H1 (cell line): ENCODE data around the gene PSD2. TPM values are rescaled to one million over a fixed set of nuclear protein-coding genes. Genes with fewer than 3 reads are reported as not detected.

Source experiments
- CTCF ChIA-PET: fragments of 300-600 bp; sonication (Branson Sonifier 250); formaldehyde crosslinking; loops from one replicate; lab custom pipeline; 2021; ENCODE audit not compliant: partially characterized antibody; lab: Charles Lee
- POLR2A ChIA-PET: fragments of 300-600 bp; sonication (Branson Sonifier 250); formaldehyde crosslinking; loops from one replicate; lab custom pipeline; 2021; ENCODE audit warnings: inconsistent platforms; ENCODE audit not compliant: partially characterized antibody; lab: Charles Lee
- DNase-seq, 2 experiments: peaks; one replicate each; pipeline versions ENCODE4 v3.0.0 to v3.0.0-alpha.2; 2010 to 2022; ENCODE audit warnings: low spot score in 2 of 2, low read depth in 1 of 2, mixed read lengths in 1 of 2
- FAIRE-seq: peaks from 2 replicates; lab custom pipeline; 2011; peaks lifted over from hg19 to GRCh38; lab: Jason Lieb, UNC
- H2AFZ ChIP-seq: 2 replicates; pipeline ENCODE4 v1.8.1; 2012; ENCODE audit warnings: low read length, inconsistent platforms
- H2AK5ac ChIP-seq: 2 replicates; pipeline ENCODE4 v1.6.1; 2013; ENCODE audit warnings: low read depth, low read length
- H2BK120ac ChIP-seq: replicated peaks from 2 replicates; pipeline ENCODE3; 2013; ENCODE audit warnings: low read depth, low read length, inconsistent platforms
- H2BK12ac ChIP-seq: 2 replicates; pipeline ENCODE4 v1.6.1; 2013; ENCODE audit warnings: low read depth, low read length
- H2BK15ac ChIP-seq: 2 replicates; pipeline ENCODE4 v1.6.1; 2013; ENCODE audit warnings: low read length
- H2BK20ac ChIP-seq: 2 replicates; pipeline ENCODE4 v1.6.1; 2013; ENCODE audit warnings: low read length
- H2BK5ac ChIP-seq: 2 replicates; pipeline ENCODE4 v1.6.1; 2013; ENCODE audit warnings: low read depth, low read length
- H3K14ac ChIP-seq: 2 replicates; pipeline ENCODE4 v1.6.1; 2013; ENCODE audit warnings: inconsistent platforms; ENCODE audit not compliant: insufficient read length
- H3K18ac ChIP-seq: 2 replicates; pipeline ENCODE4 v1.6.1; 2013; ENCODE audit warnings: low read length; ENCODE audit errors: extremely low read depth
- H3K23ac ChIP-seq: 2 replicates; pipeline ENCODE4 v1.6.1; 2013; ENCODE audit warnings: inconsistent platforms; ENCODE audit not compliant: insufficient read length
- H3K23me2 ChIP-seq: 2 replicates; pipeline ENCODE4 v1.6.1; 2013; ENCODE audit warnings: low read depth, low read length
- H3K27ac ChIP-seq: 2 replicates; pipeline ENCODE4 v1.6.1; 2011; ENCODE audit warnings: low read depth, low read length, inconsistent platforms
- H3K27me3 ChIP-seq, 4 experiments: replicated peaks in 1 of 4; 1 replicate in 1 of 4; 2 replicates in 3 of 4; pipeline versions ENCODE4 v1.6.1 to v1.8.1; 2011 to 2013; ENCODE audit warnings: low read length in 3 of 4, mild to moderate bottlenecking in 3 of 4, inconsistent platforms in 2 of 4, mixed read lengths in 2 of 4, moderate library complexity in 1 of 4; ENCODE audit not compliant: control insufficient read depth in 3 of 4, insufficient read depth in 3 of 4; ENCODE audit errors: extremely low read depth in 1 of 4
- H3K36me3 ChIP-seq, 4 experiments: 2 replicates each; pipeline versions ENCODE4 v1.6.1 to v1.8.1; 2011 to 2013; ENCODE audit warnings: mild to moderate bottlenecking in 4 of 4, low read length in 3 of 4, moderate library complexity in 2 of 4, control low read depth in 1 of 4, inconsistent platforms in 1 of 4; ENCODE audit not compliant: insufficient read depth in 4 of 4, control insufficient read depth in 2 of 4
- H3K4ac ChIP-seq: replicated peaks from 2 replicates; pipeline ENCODE3; 2013; ENCODE audit warnings: low read length, low read depth, mixed read lengths, inconsistent platforms; ENCODE audit not compliant: insufficient read length
- H3K4me1 ChIP-seq, 4 experiments: replicated peaks in 1 of 4; 1 replicate in 1 of 4; 2 replicates in 3 of 4; pipeline versions ENCODE4 v1.6.1 to v1.8.1; 2011 to 2013; ENCODE audit warnings: low read length in 3 of 4, inconsistent platforms in 2 of 4, mixed read lengths in 1 of 4; ENCODE audit not compliant: insufficient read depth in 4 of 4, control insufficient read depth in 3 of 4
- H3K4me2 ChIP-seq, 2 experiments: 2 replicates each; pipeline versions ENCODE4 v1.6.1 to v1.8.1; 2011 to 2013; ENCODE audit warnings: low read depth in 2 of 2, low read length in 2 of 2, control low read depth in 1 of 2, inconsistent platforms in 1 of 2, mild to moderate bottlenecking in 1 of 2; ENCODE audit not compliant: insufficient read depth in 1 of 2
- H3K4me3 ChIP-seq, 4 experiments: fragments of 200-600, 300-600 bp in 1 of 4; sonication (generic), shearing (Covaris generic), sonication (Bioruptor Twin) in 1 of 4; 2 replicates each; pipeline versions ENCODE4 v1.5.1 to v1.8.1; 2011 to 2016; ENCODE audit warnings: low read length in 4 of 4, low read depth in 3 of 4, control low read depth in 2 of 4, inconsistent platforms in 2 of 4, mild to moderate bottlenecking in 2 of 4, mixed read lengths in 1 of 4, moderate library complexity in 1 of 4; ENCODE audit not compliant: insufficient read depth in 2 of 4; ENCODE audit errors: extremely low read depth in 1 of 4
- H3K56ac ChIP-seq: replicated peaks from 2 replicates; pipeline ENCODE3; 2013; ENCODE audit warnings: low read depth, mild to moderate bottlenecking, mixed read lengths, low read length, inconsistent platforms; ENCODE audit not compliant: insufficient read length
- H3K79me1 ChIP-seq: 2 replicates; pipeline ENCODE4 v1.6.1; 2013; ENCODE audit warnings: low read depth, low read length, control low read depth
- H3K79me2 ChIP-seq, 2 experiments: 2 replicates each; pipeline versions ENCODE4 v1.6.1 to v1.8.1; 2012 to 2013; ENCODE audit warnings: low read length in 2 of 2, mild to moderate bottlenecking in 2 of 2, inconsistent platforms in 1 of 2; ENCODE audit not compliant: insufficient read depth in 2 of 2, control insufficient read depth in 1 of 2
- H3K9ac ChIP-seq, 4 experiments: replicated peaks in 1 of 4; 1 replicate in 1 of 4; 2 replicates in 3 of 4; pipeline versions ENCODE4 v1.6.1 to v1.8.1; 2011 to 2013; ENCODE audit warnings: low read depth in 3 of 4, low read length in 3 of 4, control low read depth in 2 of 4, mild to moderate bottlenecking in 2 of 4, moderate library complexity in 2 of 4, inconsistent platforms in 1 of 4; ENCODE audit errors: extremely low read depth in 1 of 4
- H3K9me3 ChIP-seq, 2 experiments: 2 replicates each; pipeline versions ENCODE4 v1.6.1 to v1.8.1; 2012 to 2013; ENCODE audit warnings: mild to moderate bottlenecking in 2 of 2, moderate library complexity in 2 of 2, control low read depth in 1 of 2, inconsistent platforms in 1 of 2, low read depth in 1 of 2, low read length in 1 of 2, mixed read lengths in 1 of 2; ENCODE audit not compliant: insufficient read depth in 2 of 2
- H4K20me1 ChIP-seq, 2 experiments: replicated peaks in 1 of 2; 2 replicates each; pipeline versions ENCODE3 to v1.8.1; 2011 to 2013; ENCODE audit warnings: inconsistent platforms in 2 of 2, low read length in 2 of 2, mild to moderate bottlenecking in 1 of 2; ENCODE audit not compliant: insufficient read depth in 2 of 2, control insufficient read depth in 1 of 2
- H4K5ac ChIP-seq: 2 replicates; pipeline ENCODE4 v1.6.1; 2013; ENCODE audit warnings: low read length, low read depth, mixed read lengths, inconsistent platforms; ENCODE audit not compliant: insufficient read length
- H4K8ac ChIP-seq: 2 replicates; pipeline ENCODE4 v1.8.0; 2013; ENCODE audit warnings: mild to moderate bottlenecking, moderate library complexity, low read length, inconsistent platforms; ENCODE audit not compliant: insufficient read depth; ENCODE audit errors: extremely low read depth
- H4K91ac ChIP-seq: replicated peaks from 2 replicates; pipeline ENCODE3; 2013; ENCODE audit warnings: low read length, mixed read lengths, inconsistent platforms; ENCODE audit not compliant: insufficient read length
- ATF2 ChIP-seq: IDR thresholded peaks from 2 replicates; pipeline ENCODE4 v1.6.1; 2012; ENCODE audit warnings: low read length, inconsistent platforms
- CEBPB ChIP-seq: IDR thresholded peaks from 2 replicates; pipeline ENCODE4 v1.6.1; 2012; ENCODE audit warnings: low read depth, low read length
- EGR1 ChIP-seq: IDR thresholded peaks from 2 replicates; pipeline ENCODE4 v1.6.1; 2011; ENCODE audit warnings: low read depth, low read length, borderline replicate concordance
- HDAC2 ChIP-seq, 2 experiments: fragments of 300-600 bp in 1 of 2; sonication (generic) in 1 of 2; IDR thresholded peaks; 2 replicates each; pipeline ENCODE4 v1.6.1; 2011 to 2012; ENCODE audit warnings: low read depth in 2 of 2, low read length in 2 of 2, mild to moderate bottlenecking in 2 of 2, moderate library complexity in 2 of 2, borderline replicate concordance in 1 of 2, inconsistent platforms in 1 of 2
- HDAC6 ChIP-seq: IDR thresholded peaks from one replicate; pipeline ENCODE4 v1.7.1; 2012; ENCODE audit warnings: low read depth, mild to moderate bottlenecking, inconsistent platforms, low read length, moderate library complexity
- KDM4A ChIP-seq: IDR thresholded peaks from one replicate; pipeline ENCODE4 v1.7.1; 2012; ENCODE audit warnings: low read depth, mild to moderate bottlenecking, moderate library complexity, low read length, inconsistent platforms; ENCODE audit not compliant: severe bottlenecking
- NRF1 ChIP-seq: IDR thresholded peaks from 2 replicates; pipeline ENCODE4 v1.6.1; 2011; ENCODE audit warnings: mild to moderate bottlenecking, low read depth, low read length, improper control_type of control experiment
- RNF2 ChIP-seq: fragments of 200-900, 300-1000 bp; sonication (generic); IDR thresholded peaks from 2 replicates; pipeline ENCODE4 v1.7.1; 2016; ENCODE audit warnings: borderline replicate concordance, low read depth, mild to moderate bottlenecking, antibody characterized with exemption, low read length; ENCODE audit not compliant: poor library complexity, severe bottlenecking; ENCODE audit errors: missing control alignments
- RXRA ChIP-seq: IDR thresholded peaks from 2 replicates; pipeline ENCODE4 v1.6.1; 2011; ENCODE audit warnings: low read depth, mild to moderate bottlenecking, low read length, moderate library complexity; ENCODE audit not compliant: insufficient read depth
- SP4 ChIP-seq: IDR thresholded peaks from 2 replicates; pipeline ENCODE4 v1.6.1; 2012; ENCODE audit warnings: low read length, inconsistent platforms
- SRF ChIP-seq: IDR thresholded peaks from 2 replicates; pipeline ENCODE4 v1.6.1; 2011; ENCODE audit warnings: mild to moderate bottlenecking, low read depth, low read length, moderate library complexity
- SUZ12 ChIP-seq: fragments of 200-600 bp; sonication (generic); IDR thresholded peaks from 2 replicates; pipeline ENCODE4 v1.6.1; 2012; ENCODE audit warnings: mild to moderate bottlenecking, inconsistent platforms, low read length, moderate library complexity, mixed read lengths
- WGBS, 2 experiments: shearing (Covaris generic) in 1 of 2; methylation state at CpG; one replicate each; pipeline versions ENCODE4 v1.1.6 to v1.1.7; 2013 to 2015; ENCODE audit warnings: low lambda C conversion rate in 2 of 2, mixed read lengths in 2 of 2, inconsistent platforms in 1 of 2, low coverage in 1 of 2, missing lambda C conversion rate in 1 of 2; ENCODE audit not compliant: insufficient replicate concordance in 2 of 2, insufficient coverage in 1 of 2, insufficient read length in 1 of 2; ENCODE audit errors: extremely low coverage in 1 of 2, missing lambda C conversion rate in 1 of 2; 5-methylcytosine and 5-hydroxymethylcytosine counted together
- polyA plus RNA-seq, 7 experiments: library from polyadenylated mRNA; depleted of rRNA in 3 of 7; stranded (reverse) in 5 of 7; unstranded in 2 of 7; fragments of >200 nt in 5 of 7; fragments of 200-250 nt in 2 of 7; gene quantifications; 1 replicate in 5 of 7; 2 replicates in 1 of 7; 4 replicates in 1 of 7; pipeline versions ENCODE4 v1.2.1 to v1.2.3, GENCODE V29; 2011 to 2013; ENCODE audit warnings: missing spikeins in 2 of 7, mixed read lengths in 2 of 7
- total RNA-seq: library from RNA; stranded (reverse); fragmentation: NEBNext Ultra II Directional; extraction: Animal tissue kit (Norgen Biotek cat#: 25700); gene quantifications from 2 replicates; pipeline ENCODE4 v1.2.1, GENCODE V29; 2021

Gene PSD2
- total and polyA plus RNA-seq, 2 of the 8 experiments (the other 6 are each of a cell fraction or from before 2014, with no cell fraction given) = 0.06 to 0.14 TPM

DNA sequence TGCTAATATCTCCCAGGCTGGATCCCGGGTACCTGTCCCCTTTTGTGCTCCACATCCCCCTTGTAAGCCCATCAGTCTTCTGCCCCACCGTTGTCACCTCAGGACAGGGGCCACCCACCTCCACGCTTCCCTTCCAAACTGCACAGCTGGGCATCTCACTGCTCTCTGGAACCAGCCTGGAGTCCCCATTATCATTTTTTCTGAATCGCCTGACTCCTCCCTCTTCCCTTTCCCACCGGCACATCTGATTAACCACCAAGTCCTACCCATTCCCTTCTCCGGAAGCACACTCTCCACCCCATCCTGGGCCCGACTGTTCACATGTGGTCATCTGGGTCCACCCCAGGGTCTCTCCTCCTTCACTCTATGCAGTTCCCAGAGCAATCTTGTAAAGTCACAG lies 53.9 kb downstream of the PSD2 start:
- Histone ChIP-seq H3K9ac (no peak overlapping the region), H2BK5ac (no peak overlapping the region), H3K9me3 (no peaks in the 10 kb centered on the region), H3K14ac (no peak overlapping the region), H3K18ac (no peak overlapping the region), H3K27me3 (peaks cover 16 to 55% (median 48%) of the 10 kb centered on the region in 4 experiments), H3K56ac (no peak overlapping the region), H3K4me2 (no peak overlapping the region; a peak in 1 of 4 replicates), H4K91ac (no peak overlapping the region), H3K4me3 (no peak overlapping the region), H3K4me1 (peaks cover 0 to 2% (median 1%) of the 10 kb centered on the region in 4 experiments; a peak in 5 of 7 replicates), H2BK15ac (no peak overlapping the region), H2BK20ac (no peak overlapping the region), H3K79me2 (no peaks in the 10 kb centered on the region), H3K79me1 (no peaks in the 10 kb centered on the region), H3K27ac (no peak overlapping the region), H3K23me2 (peaks cover 8% of the 10 kb centered on the region; the same call in 1 of the 2 replicates), H3K4ac (no peak overlapping the region), H3K23ac (no peak overlapping the region), H4K5ac (no peak overlapping the region), H2BK12ac (no peak overlapping the region), H4K20me1 (peaks cover 3 to 7% of the 10 kb centered on the region in 2 experiments), H4K8ac (no peak overlapping the region), H2BK120ac (no peak overlapping the region), H2AK5ac (no peak overlapping the region), H2AFZ (no peak overlapping the region), H3K36me3 (no peaks in the 10 kb centered on the region)
- CTCF ChIA-PET = interaction anchor here (0.6 to 2.8 kb wide), 17 partner anchors 12 to 121 kb away, joined by 3 to 28 read pairs (median 5); partner anchors contain the start of gene PSD2
- FAIRE-seq (no peak), DNase-seq (no peak)
- POLR2A ChIA-PET = interaction anchor here (0.8 kb wide), 1 partner anchor 10 kb away, joined by 3 read pairs; no protein-coding TSS in a partner anchor
- WGBS, 2 experiments = 87% methylated on average over 7 of the region's 7 CpGs; no CpG with 5 or more reads in 1 of the 2 experiments
- TF ChIP-seq HDAC2 (IDR thresholded peaks at IDR 0.05; ENCODE audit: borderline replicate concordance in 1 of 2, low read depth in 2 of 2, low read length in 2 of 2) = no peak
- no peak for TF ChIP-seq RNF2
- no peak for TF ChIP-seq SUZ12
- no peak for TF ChIP-seq CEBPB
- TF ChIP-seq EGR1 = no peak
- TF ChIP-seq SRF = no peak
- no peak for TF ChIP-seq SP4
- TF ChIP-seq RXRA = no peak
- no peak for TF ChIP-seq NRF1
- no peak for TF ChIP-seq HDAC6
- no peak for TF ChIP-seq ATF2
- no peak for TF ChIP-seq KDM4A
